Measurements from ENCODE around the gene UNC5CL. TPM values are rescaled to one million over a fixed set of nuclear protein-coding genes. Genes with fewer than 3 reads are reported as not detected.

Gene UNC5CL
- total RNA-seq, 1 experiment from 2014 or later = 0.81 TPM

- Histone ChIP-seq H2AK5ac (ENCODE audit: insufficient read length, low read length) (no peak overlapping the region), H3K14ac (ENCODE audit: insufficient read depth, low read length) (no peak overlapping the region), H3K4me2 (ENCODE audit: insufficient read depth, insufficient read length, low read length) (no peak overlapping the region), H3K9me3 (ENCODE audit: control insufficient read depth, low read depth, low read length) (no peaks in the 10 kb centered on the region), H3K4me1 (ENCODE audit: insufficient read depth, low read length) (no peaks in the 10 kb centered on the region), H2AFZ (ENCODE audit: low read length) (no peak overlapping the region), H2BK5ac (ENCODE audit: insufficient read length, low read length) (no peak overlapping the region), H2BK12ac (ENCODE audit: insufficient read length, low read depth, low read length) (no peak overlapping the region), H3K56ac (ENCODE audit: insufficient read length, low read depth, low read length) (no peak overlapping the region), H4K8ac (replicated peaks; ENCODE audit: insufficient read length, low read depth, low read length) (no peak overlapping the region), H3K27me3 (ENCODE audit: insufficient read depth, low read length) (no peaks in the 10 kb centered on the region), H3K18ac (ENCODE audit: insufficient read length, low read depth, low read length) (no peak overlapping the region), H3T11ph (ENCODE audit: low read length) (no peak overlapping the region), H2BK120ac (ENCODE audit: low read depth, low read length, poor library complexity, severe bottlenecking) (no peak overlapping the region), H3K79me1 (ENCODE audit: insufficient read depth, low read depth, low read length, poor library complexity, severe bottlenecking) (no peaks in the 10 kb centered on the region), H4K20me1 (ENCODE audit: control insufficient read depth, insufficient read depth, insufficient read length) (no peaks in the 10 kb centered on the region), H3K79me2 (ENCODE audit: insufficient read depth, low read length) (no peaks in the 10 kb centered on the region), H4K5ac (ENCODE audit: insufficient read length, low read depth, low read length) (no peak overlapping the region), H3K23me2 (ENCODE audit: insufficient read length, low read depth, low read length, poor library complexity, severe bottlenecking) (no peaks in the 10 kb centered on the region), H2BK20ac (ENCODE audit: low read depth, low read length, poor library complexity, severe bottlenecking) (no peak overlapping the region), H2BK15ac (ENCODE audit: low read depth, low read length) (no peak overlapping the region), H3K23ac (ENCODE audit: insufficient read length, low read depth, low read length) (no peak overlapping the region), H4K91ac (ENCODE audit: insufficient read length, low read depth, low read length) (no peak overlapping the region), H3K27ac (ENCODE audit: insufficient read length, low read depth, low read length) (no peak overlapping the region), H3K9ac (ENCODE audit: extremely low read depth, insufficient read length, low read length) (no peak overlapping the region), H3K4ac (ENCODE audit: low read depth, low read length) (no peak overlapping the region)
- H3K4me3 Mint-ChIP-seq = no peak overlapping the region
- DNase-seq = no peak
- no peak overlapping the region for H3K27ac Mint-ChIP-seq
- no CpG with 5 or more reads among the region's 3 CpGs for WGBS (ENCODE audit: extremely low coverage, insufficient read length, low lambda C conversion rate)
- TF ChIP-seq CTCF (conservative IDR thresholded peaks at IDR 0.05) = no peak
- H3K4me1 Mint-ChIP-seq = peaks cover 12 to 13% of the 10 kb centered on the region in 2 experiments
- no peaks in the 10 kb centered on the region; a peak in 1 of 5 replicates for H3K9me3 Mint-ChIP-seq
- H3K27me3 Mint-ChIP-seq (ENCODE audit: low read depth) = no peaks in the 10 kb centered on the region
- no peaks in the 10 kb centered on the region for H3K36me3 Mint-ChIP-seq (ENCODE audit: insufficient read depth in 1 of 3, low read depth in 3 of 3)
Observed at GRCh38 chr6:41036186-41036585, 2.8 kb downstream of the UNC5CL start.
